ENCODE data around the gene ACBD4. TPM values are rescaled to one million over a fixed set of nuclear protein-coding genes. Genes with fewer than 3 reads are reported as not detected.

The ACBD4 gene
- total and polyA plus RNA-seq, 2 of the 13 experiments (the other 11 are each of a cell fraction or from before 2014, with no cell fraction given): 16.1 to 26.9 TPM

DNA sequence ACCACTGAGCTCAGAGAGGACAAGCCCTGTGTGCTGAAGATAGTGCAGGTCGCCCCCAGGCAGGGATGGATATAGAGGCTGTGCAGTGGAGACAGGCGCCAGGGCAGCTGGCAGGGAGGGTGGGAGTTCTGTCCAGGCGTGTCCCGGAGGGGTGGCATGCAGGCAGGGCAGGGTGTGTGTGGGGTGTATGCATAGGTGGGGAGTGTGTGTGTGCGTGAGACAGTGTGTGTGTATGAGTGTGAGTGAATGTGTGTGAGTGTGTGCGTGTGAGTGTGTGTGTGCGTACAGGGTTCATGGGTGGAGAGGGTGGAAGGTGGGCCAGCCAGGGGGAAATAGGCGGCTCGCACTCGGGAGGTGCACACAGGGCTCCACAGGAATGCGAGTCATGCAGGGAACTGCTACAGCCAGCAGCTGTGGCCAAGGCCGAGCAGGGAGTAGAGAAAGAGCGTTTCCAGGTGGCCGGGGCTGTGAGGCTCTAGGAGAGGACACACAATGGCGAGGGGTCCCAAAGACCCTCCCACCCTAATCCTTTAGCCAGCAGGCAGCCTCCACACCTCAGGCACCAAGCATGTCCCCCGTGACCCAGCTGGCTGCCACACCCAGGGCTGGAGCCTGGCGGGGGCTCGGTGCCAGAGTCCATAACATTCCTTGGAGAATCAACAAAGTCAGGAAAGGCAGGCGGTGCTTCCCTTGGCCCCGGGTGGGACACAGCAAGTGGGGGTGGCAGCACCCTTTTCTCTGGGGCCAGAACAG lies 7.8 kb upstream of the ACBD4 start (continued):
- TF ChIP-seq HNF1A (IDR thresholded peaks at IDR 0.05; ENCODE audit: low read depth) (no peak), HNF1A (CRISPR knock-in tag; IDR thresholded peaks at IDR 0.05; ENCODE audit: borderline replicate concordance) (no peak), KMT2B (CRISPR knock-in tag; IDR thresholded peaks at IDR 0.05) (no peak), SOX5 (CRISPR knock-in tag; IDR thresholded peaks at IDR 0.05; ENCODE audit: borderline replicate concordance) (peak; percentile 67; the same call in 1 of the 2 replicates), ZNF75D (CRISPR knock-in tag; IDR thresholded peaks at IDR 0.05; ENCODE audit: borderline replicate concordance) (no peak), MIER2 (CRISPR knock-in tag; IDR thresholded peaks at IDR 0.05) (no peak), ZNF543 (CRISPR knock-in tag; IDR thresholded peaks at IDR 0.05) (peak; percentile 53), ELF4 (CRISPR knock-in tag; IDR thresholded peaks at IDR 0.05; ENCODE audit: borderline replicate concordance) (no peak), ZKSCAN5 (CRISPR knock-in tag; IDR thresholded peaks at IDR 0.05) (no peak), MEIS1 (CRISPR knock-in tag; IDR thresholded peaks at IDR 0.05; ENCODE audit: borderline replicate concordance) (peak; percentile 18; the same call in 1 of the 2 replicates), LCORL (IDR thresholded peaks at IDR 0.05) (no peak), LCORL (CRISPR knock-in tag; IDR thresholded peaks at IDR 0.05) (peak; percentile 85), REPIN1 (CRISPR knock-in tag; IDR thresholded peaks at IDR 0.05; ENCODE audit: borderline replicate concordance, low read depth) (no peak; the same call in 1 of the 2 replicates), TCF12 (IDR thresholded peaks at IDR 0.05) (no peak), TCF12 (CRISPR knock-in tag; IDR thresholded peaks at IDR 0.05) (no peak), ZNF549 (CRISPR knock-in tag; IDR thresholded peaks at IDR 0.05) (no peak), SMYD3 (CRISPR knock-in tag; IDR thresholded peaks at IDR 0.05) (no peak), ZBTB7A (CRISPR knock-in tag; IDR thresholded peaks at IDR 0.05) (peak; percentile 59), ZNF234 (CRISPR knock-in tag; conservative IDR thresholded peaks at IDR 0.05) (no peak), ZNF83 (CRISPR knock-in tag; IDR thresholded peaks at IDR 0.05; ENCODE audit: borderline replicate concordance) (peak; percentile 64; the same call in 1 of the 2 replicates), KAT7 (CRISPR knock-in tag; IDR thresholded peaks at IDR 0.05; ENCODE audit: borderline replicate concordance) (no peak)
- TF ChIP-seq, protein P1, sequence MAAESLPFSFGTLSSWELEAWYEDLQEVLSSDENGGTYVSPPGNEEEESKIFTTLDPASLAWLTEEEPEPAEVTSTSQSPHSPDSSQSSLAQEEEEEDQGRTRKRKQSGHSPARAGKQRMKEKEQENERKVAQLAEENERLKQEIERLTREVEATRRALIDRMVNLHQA (CRISPR knock-in tag; IDR thresholded peaks at IDR 0.05): no peak
- TF ChIP-seq, protein P2, sequence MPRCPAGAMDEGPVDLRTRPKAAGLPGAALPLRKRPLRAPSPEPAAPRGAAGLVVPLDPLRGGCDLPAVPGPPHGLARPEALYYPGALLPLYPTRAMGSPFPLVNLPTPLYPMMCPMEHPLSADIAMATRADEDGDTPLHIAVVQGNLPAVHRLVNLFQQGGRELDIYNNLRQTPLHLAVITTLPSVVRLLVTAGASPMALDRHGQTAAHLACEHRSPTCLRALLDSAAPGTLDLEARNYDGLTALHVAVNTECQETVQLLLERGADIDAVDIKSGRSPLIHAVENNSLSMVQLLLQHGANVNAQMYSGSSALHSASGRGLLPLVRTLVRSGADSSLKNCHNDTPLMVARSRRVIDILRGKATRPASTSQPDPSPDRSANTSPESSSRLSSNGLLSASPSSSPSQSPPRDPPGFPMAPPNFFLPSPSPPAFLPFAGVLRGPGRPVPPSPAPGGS (CRISPR knock-in tag; IDR thresholded peaks at IDR 0.05): peak; percentile 58; the same call in 1 of the 2 replicates
- TF ChIP-seq, protein P3, sequence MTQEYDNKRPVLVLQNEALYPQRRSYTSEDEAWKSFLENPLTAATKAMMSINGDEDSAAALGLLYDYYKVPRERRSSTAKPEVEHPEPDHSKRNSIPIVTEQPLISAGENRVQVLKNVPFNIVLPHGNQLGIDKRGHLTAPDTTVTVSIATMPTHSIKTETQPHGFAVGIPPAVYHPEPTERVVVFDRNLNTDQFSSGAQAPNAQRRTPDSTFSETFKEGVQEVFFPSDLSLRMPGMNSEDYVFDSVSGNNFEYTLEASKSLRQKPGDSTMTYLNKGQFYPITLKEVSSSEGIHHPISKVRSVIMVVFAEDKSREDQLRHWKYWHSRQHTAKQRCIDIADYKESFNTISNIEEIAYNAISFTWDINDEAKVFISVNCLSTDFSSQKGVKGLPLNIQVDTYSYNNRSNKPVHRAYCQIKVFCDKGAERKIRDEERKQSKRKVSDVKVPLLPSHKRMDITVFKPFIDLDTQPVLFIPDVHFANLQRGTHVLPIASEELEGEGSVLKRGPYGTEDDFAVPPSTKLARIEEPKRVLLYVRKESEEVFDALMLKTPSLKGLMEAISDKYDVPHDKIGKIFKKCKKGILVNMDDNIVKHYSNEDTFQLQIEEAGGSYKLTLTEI (CRISPR knock-in tag; conservative IDR thresholded peaks at IDR 0.05): no peak
